Activated T-cell treated with anti-CD3 and anti-CD28 coated beads, Interleukin-2, amount 50 U/mL, for 24 hours (primary cell): ENCODE results near the gene ARHGAP6.
"Not testable (repeated sequence)": the region's sequence is repeated elsewhere in the genome, so short reads cannot be mapped to it uniquely, and the experiment has no call there.

Experiments used
- DNase-seq: peaks from one replicate; pipeline ENCODE4 v3.0.0-alpha.2; 2020
- H3K27ac Mint-ChIP-seq: 2 replicates; pipeline ENCODE4 v1.8.0; 2020; ENCODE audit warnings: mild to moderate bottlenecking, mixed read lengths
- H3K27me3 Mint-ChIP-seq: 2 replicates; pipeline ENCODE4 v1.8.0; 2020; ENCODE audit warnings: mixed read lengths
- H3K36me3 Mint-ChIP-seq: 2 replicates; pipeline ENCODE4 v1.8.0; 2020; ENCODE audit warnings: low read depth, mixed read lengths
- H3K4me1 Mint-ChIP-seq: 2 replicates; pipeline ENCODE4 v1.8.0; 2020; ENCODE audit warnings: low read depth, mixed read lengths
- H3K4me3 Mint-ChIP-seq: 2 replicates; pipeline ENCODE4 v1.8.0; 2020; ENCODE audit warnings: mild to moderate bottlenecking, moderate library complexity, mixed read lengths
- H3K9me3 Mint-ChIP-seq: 2 replicates; pipeline ENCODE4 v1.8.0; 2020; ENCODE audit warnings: mixed read lengths

The ARHGAP6 gene

GRCh38 chrX:11254417-11255109 is 411.2 kb downstream of the ARHGAP6 start:
- H3K27ac Mint-ChIP-seq: no peak overlapping the region

GRCh38 chrX:11244636-11245035 is 421.1 kb downstream of the ARHGAP6 start:
- DNase-seq: no peak
- Mint-ChIP-seq H3K27ac (no peak overlapping the region), H3K36me3 (no peaks in the 10 kb centered on the region)

More at GRCh38 chrX:11254417-11255109, 411.2 kb downstream of the ARHGAP6 start:
- Mint-ChIP-seq H3K36me3 (no peaks in the 10 kb centered on the region), H3K4me1 (no peaks in the 10 kb centered on the region), H3K9me3 (no peaks in the 10 kb centered on the region), H3K27me3 (peaks cover 25% of the 10 kb centered on the region), H3K4me3 (no peak overlapping the region)
- DNase-seq: no peak

GRCh38 chrX:11242704-11243103 is 423.0 kb downstream of the ARHGAP6 start:
- Mint-ChIP-seq H3K9me3 (no peaks in the 10 kb centered on the region), H3K4me3 (no peak overlapping the region), H3K36me3 (no peaks in the 10 kb centered on the region), H3K27ac (no peak overlapping the region), H3K4me1 (no peaks in the 10 kb centered on the region), H3K27me3 (peaks cover 27% of the 10 kb centered on the region)
- DNase-seq: no peak

More at GRCh38 chrX:11244636-11245035, 421.1 kb downstream of the ARHGAP6 start:
- H3K27me3 Mint-ChIP-seq: peaks cover 27% of the 10 kb centered on the region
- H3K4me3 Mint-ChIP-seq: no peak overlapping the region
- no peaks in the 10 kb centered on the region for H3K9me3 Mint-ChIP-seq
- no peaks in the 10 kb centered on the region for H3K4me1 Mint-ChIP-seq

- Mint-ChIP-seq H3K36me3 (no peaks in the 10 kb centered on the region), H3K27ac (no peak overlapping the region), H3K4me3 (no peak overlapping the region), H3K9me3 (no peaks in the 10 kb centered on the region), H3K4me1 (no peaks in the 10 kb centered on the region), H3K27me3 (peaks cover 24% of the 10 kb centered on the region)
- DNase-seq: no peak
Observed at GRCh38 chrX:11241720-11242119, 424.0 kb downstream of the ARHGAP6 start.

- no peak overlapping the region for H3K4me3 Mint-ChIP-seq
- peaks cover 12% of the 10 kb centered on the region for H3K27me3 Mint-ChIP-seq
- no peak overlapping the region for H3K27ac Mint-ChIP-seq
- no peaks in the 10 kb centered on the region for H3K4me1 Mint-ChIP-seq
- H3K9me3 Mint-ChIP-seq: no peaks in the 10 kb centered on the region
- H3K36me3 Mint-ChIP-seq: no peaks in the 10 kb centered on the region
- no peak for DNase-seq
Observed at GRCh38 chrX:11239230-11239629, 426.5 kb downstream of the ARHGAP6 start.

GRCh38 chrX:11235377-11235776 is 430.3 kb downstream of the ARHGAP6 start:
- not testable (repeated sequence) for DNase-seq, H3K4me1 Mint-ChIP-seq, H3K4me3 Mint-ChIP-seq, H3K9me3 Mint-ChIP-seq, H3K27ac Mint-ChIP-seq, H3K36me3 Mint-ChIP-seq
- H3K27me3 Mint-ChIP-seq: peaks cover 14% of the 10 kb centered on the region

GRCh38 chrX:11215191-11215921 is 450.4 kb downstream of the ARHGAP6 start:
- Mint-ChIP-seq H3K27me3 (peaks cover 7% of the 10 kb centered on the region), H3K27ac (no peak overlapping the region), H3K9me3 (peaks cover 9% of the 10 kb centered on the region), H3K4me1 (no peaks in the 10 kb centered on the region), H3K4me3 (no peak overlapping the region), H3K36me3 (no peaks in the 10 kb centered on the region)
- DNase-seq: no peak

GRCh38 chrX:11214346-11215190 is 451.2 kb downstream of the ARHGAP6 start:
- Mint-ChIP-seq H3K9me3 (peaks cover 9% of the 10 kb centered on the region), H3K4me1 (peaks cover 4% of the 10 kb centered on the region), H3K27me3 (peaks cover 7% of the 10 kb centered on the region), H3K4me3 (no peak overlapping the region), H3K36me3 (no peaks in the 10 kb centered on the region), H3K27ac (no peak overlapping the region)
- DNase-seq: no peak

- peaks cover 17% of the 10 kb centered on the region for H3K27me3 Mint-ChIP-seq
- no peaks in the 10 kb centered on the region for H3K36me3 Mint-ChIP-seq
- peaks cover 4% of the 10 kb centered on the region for H3K4me1 Mint-ChIP-seq
- H3K9me3 Mint-ChIP-seq: peaks cover 4% of the 10 kb centered on the region
- H3K4me3 Mint-ChIP-seq: no peak overlapping the region
- H3K27ac Mint-ChIP-seq: no peak overlapping the region
- no peak for DNase-seq
Observed at GRCh38 chrX:11212741-11213140, 453.0 kb downstream of the ARHGAP6 start.

GRCh38 chrX:11210415-11210801 is 455.3 kb downstream of the ARHGAP6 start:
- no peak overlapping the region for H3K27ac Mint-ChIP-seq
- no peak overlapping the region for H3K4me3 Mint-ChIP-seq
- H3K36me3 Mint-ChIP-seq: no peaks in the 10 kb centered on the region
- no peak for DNase-seq
- peaks cover 2% of the 10 kb centered on the region for H3K9me3 Mint-ChIP-seq
- H3K4me1 Mint-ChIP-seq: peaks cover 4% of the 10 kb centered on the region
- peaks cover 24% of the 10 kb centered on the region for H3K27me3 Mint-ChIP-seq

- Mint-ChIP-seq H3K27ac (no peak overlapping the region), H3K4me1 (peaks cover 4% of the 10 kb centered on the region), H3K4me3 (no peak overlapping the region), H3K9me3 (peaks cover 2% of the 10 kb centered on the region), H3K27me3 (peaks cover 24% of the 10 kb centered on the region), H3K36me3 (no peaks in the 10 kb centered on the region)
- no peak for DNase-seq
Observed at GRCh38 chrX:11209798-11210414, 455.8 kb downstream of the ARHGAP6 start.

GRCh38 chrX:11206716-11207115 is 459.0 kb downstream of the ARHGAP6 start:
- Mint-ChIP-seq H3K27me3 (peaks cover 21% of the 10 kb centered on the region), H3K36me3 (no peaks in the 10 kb centered on the region), H3K9me3 (no peaks in the 10 kb centered on the region), H3K27ac (no peak overlapping the region), H3K4me3 (no peak overlapping the region), H3K4me1 (peaks cover 4% of the 10 kb centered on the region)
- DNase-seq: no peak

GRCh38 chrX:11205796-11206195 is 459.9 kb downstream of the ARHGAP6 start:
- DNase-seq: no peak
- Mint-ChIP-seq H3K4me3 (no peak overlapping the region), H3K36me3 (no peaks in the 10 kb centered on the region), H3K27ac (no peak overlapping the region), H3K9me3 (no peaks in the 10 kb centered on the region), H3K27me3 (peaks cover 21% of the 10 kb centered on the region), H3K4me1 (peaks cover 4% of the 10 kb centered on the region)

GRCh38 chrX:11197671-11198070 is 468.0 kb downstream of the ARHGAP6 start:
- H3K27ac Mint-ChIP-seq: no peak overlapping the region
- no peaks in the 10 kb centered on the region for H3K36me3 Mint-ChIP-seq
- no peaks in the 10 kb centered on the region for H3K4me1 Mint-ChIP-seq
- no peak overlapping the region for H3K4me3 Mint-ChIP-seq
- no peaks in the 10 kb centered on the region for H3K9me3 Mint-ChIP-seq
- H3K27me3 Mint-ChIP-seq: peaks cover 17% of the 10 kb centered on the region
- DNase-seq: no peak
